Measurements from ENCODE around the gene NELL2. TPM values are rescaled to one million over a fixed set of nuclear protein-coding genes. Genes with fewer than 3 reads are reported as not detected.
"Not testable (repeated sequence)": the region's sequence is repeated elsewhere in the genome, so short reads cannot be mapped to it uniquely, and the experiment has no call there.

Gene NELL2
- total RNA-seq, 1 donor from 2014 or later: 1.7 TPM

GRCh38 chr12:44694017-44694416 is 182.1 kb downstream of the NELL2 start:
- DNase-seq (ENCODE audit: low spot score): no peak
- Mint-ChIP-seq H3K9me3 (ENCODE audit: unreplicated experiment) (no peaks in the 10 kb centered on the region), H3K4me3 (ENCODE audit: unreplicated experiment) (no peak overlapping the region), H3K27me3 (ENCODE audit: unreplicated experiment) (no peaks in the 10 kb centered on the region), H3K4me1 (ENCODE audit: unreplicated experiment) (no peaks in the 10 kb centered on the region), H3K36me3 (ENCODE audit: low read depth, unreplicated experiment) (no peaks in the 10 kb centered on the region), H3K27ac (ENCODE audit: unreplicated experiment) (no peak overlapping the region)
- no peak for TF ChIP-seq CTCF (IDR thresholded peaks at IDR 0.05; ENCODE audit: unreplicated experiment)

- Mint-ChIP-seq H3K4me1 (ENCODE audit: unreplicated experiment) (no peaks in the 10 kb centered on the region), H3K4me3 (ENCODE audit: unreplicated experiment) (no peak overlapping the region), H3K27ac (ENCODE audit: unreplicated experiment) (no peak overlapping the region), H3K9me3 (ENCODE audit: unreplicated experiment) (no peaks in the 10 kb centered on the region), H3K36me3 (ENCODE audit: low read depth, unreplicated experiment) (no peaks in the 10 kb centered on the region), H3K27me3 (ENCODE audit: unreplicated experiment) (no peaks in the 10 kb centered on the region)
- no peak for TF ChIP-seq CTCF (IDR thresholded peaks at IDR 0.05; ENCODE audit: unreplicated experiment)
- DNase-seq (ENCODE audit: low spot score): no peak
These were observed 186.5 kb downstream of the NELL2 start for GRCh38 chr12:44689587-44689986.

- not testable (repeated sequence) for H3K27me3 Mint-ChIP-seq (ENCODE audit: unreplicated experiment); H3K4me3 Mint-ChIP-seq (ENCODE audit: unreplicated experiment); H3K27ac Mint-ChIP-seq (ENCODE audit: unreplicated experiment); H3K4me1 Mint-ChIP-seq (ENCODE audit: unreplicated experiment); H3K36me3 Mint-ChIP-seq (ENCODE audit: low read depth, unreplicated experiment); DNase-seq (ENCODE audit: low spot score); H3K9me3 Mint-ChIP-seq (ENCODE audit: unreplicated experiment)
These were observed 189.2 kb downstream of the NELL2 start for GRCh38 chr12:44686821-44687432.

GRCh38 chr12:44677724-44678123 is 198.4 kb downstream of the NELL2 start:
- H3K27me3 Mint-ChIP-seq (ENCODE audit: unreplicated experiment): no peaks in the 10 kb centered on the region

GRCh38 chr12:44674875-44675274 is 201.2 kb downstream of the NELL2 start:
- H3K27ac Mint-ChIP-seq (ENCODE audit: unreplicated experiment): no peak overlapping the region

More at GRCh38 chr12:44677724-44678123, 198.4 kb downstream of the NELL2 start:
- TF ChIP-seq CTCF (IDR thresholded peaks at IDR 0.05; ENCODE audit: unreplicated experiment): no peak
- Mint-ChIP-seq H3K4me3 (ENCODE audit: unreplicated experiment) (no peak overlapping the region), H3K36me3 (ENCODE audit: low read depth, unreplicated experiment) (no peaks in the 10 kb centered on the region), H3K9me3 (ENCODE audit: unreplicated experiment) (no peaks in the 10 kb centered on the region), H3K27ac (ENCODE audit: unreplicated experiment) (no peak overlapping the region), H3K4me1 (ENCODE audit: unreplicated experiment) (no peaks in the 10 kb centered on the region)
- DNase-seq (ENCODE audit: low spot score): no peak

More at GRCh38 chr12:44674875-44675274, 201.2 kb downstream of the NELL2 start:
- no peak for DNase-seq (ENCODE audit: low spot score)
- Mint-ChIP-seq H3K4me1 (ENCODE audit: unreplicated experiment) (peaks cover 2% of the 10 kb centered on the region), H3K9me3 (ENCODE audit: unreplicated experiment) (no peaks in the 10 kb centered on the region), H3K27me3 (ENCODE audit: unreplicated experiment) (no peaks in the 10 kb centered on the region), H3K36me3 (ENCODE audit: low read depth, unreplicated experiment) (no peaks in the 10 kb centered on the region), H3K4me3 (ENCODE audit: unreplicated experiment) (no peak overlapping the region)
- TF ChIP-seq CTCF (IDR thresholded peaks at IDR 0.05; ENCODE audit: unreplicated experiment): no peak

All from endothelial cell (in vitro differentiated cells).